ENCODE data around the gene FLVCR2.
"Not testable (repeated sequence)": the region's sequence is repeated elsewhere in the genome, so short reads cannot be mapped to it uniquely, and the experiment has no call there.

The FLVCR2 gene

GRCh38 chr14:75673345-75674035, 95.1 kb downstream of the FLVCR2 start:
- no peak for DNase-seq

- DNase-seq: no peak
Observed at GRCh38 chr14:75675265-75675960, 97.0 kb downstream of the FLVCR2 start.

- DNase-seq: no peak
Observed at GRCh38 chr14:75685910-75686309, 107.5 kb downstream of the FLVCR2 start.

GRCh38 chr14:75689012-75689411, 110.6 kb downstream of the FLVCR2 start:
- no peak for DNase-seq

GRCh38 chr14:75690010-75690409, 111.6 kb downstream of the FLVCR2 start:
- DNase-seq: no peak

GRCh38 chr14:75695025-75695424, 116.6 kb downstream of the FLVCR2 start:
- DNase-seq: not testable (repeated sequence)

GRCh38 chr14:75697386-75697785, 119.0 kb downstream of the FLVCR2 start:
- DNase-seq: no peak

Measured in CD4-positive, alpha-beta T cell treated with Interleukin-12 subunit alpha and Interleukin-12 subunit beta, for 1 hour (primary cell).